ENCODE measurements around the gene REXO4. TPM values are rescaled to one million over a fixed set of nuclear protein-coding genes. Genes with fewer than 3 reads are reported as not detected.

The REXO4 gene
- total and polyA plus RNA-seq, 2 of the 13 experiments (the other 11 are each of a cell fraction or from before 2014, with no cell fraction given), result 18.5 to 30.4 TPM

GRCh38 chr9:133427658-133428348 lies 10.0 kb upstream of the REXO4 start:
- POLR2A ChIA-PET, result interaction anchor here (0.8 to 1.8 kb wide), 2 partner anchors 31 to 310 kb away, joined by 3 to 9 read pairs; partner anchors contain the start of genes CACFD1 and SARDH
- H3K4me2 ChIP-seq (ENCODE audit: low read depth, low read length), result peak overlapping the region; percentile 83
- H3K9me3 ChIP-seq (ENCODE audit: low read length), result no peaks in the 10 kb centered on the region
- H3K4me1 ChIP-seq (ENCODE audit: insufficient read depth, low read length), result peaks cover 39% of the 10 kb centered on the region
- CTCF ChIA-PET (ENCODE audit: low intra/inter-chr PET ratio, low total read pairs), result interaction anchor here (0.9 kb wide), 1 partner anchor 59 kb away, joined by 3 read pairs; no protein-coding TSS in a partner anchor
- H3K9ac ChIP-seq (ENCODE audit: insufficient read depth, low read depth, low read length), result 0 out of 2 replicates have a peak overlapping the region, but pooled peaks have one; percentile 13
- H4K20me1 ChIP-seq (ENCODE audit: insufficient read depth, low read length), result no peaks in the 10 kb centered on the region
- H3K36me3 ChIP-seq (replicated peaks in 1 of 2; ENCODE audit: control insufficient read depth in 1 of 2, insufficient read depth in 2 of 2, low read length in 2 of 2), result no peaks in the 10 kb centered on the region
- H2AFZ ChIP-seq (ENCODE audit: low read length), result no peak overlapping the region
- H3K27ac ChIP-seq (ENCODE audit: extremely low read length, insufficient read depth, low read length), result peak overlapping the region; percentile 64
- H3K27me3 ChIP-seq (ENCODE audit: control insufficient read depth in 1 of 2, insufficient read depth in 2 of 2, low read length in 2 of 2), result no peaks in the 10 kb centered on the region; a peak in 1 of 5 replicates
- WGBS (ENCODE audit: low lambda C conversion rate), result 10% methylated on average over 7 of the region's 10 CpGs
- H3K79me2 ChIP-seq (ENCODE audit: insufficient read depth, low read length), result no peaks in the 10 kb centered on the region
- BruUV-seq (replicated peaks), result no TSS peak
- DNase-seq (ENCODE audit: low spot score) (peak; percentile 62), ATAC-seq (peak; percentile 44), FAIRE-seq (peak; percentile 86)
- H3K4me3 ChIP-seq (replicated peaks in 1 of 3; ENCODE audit: insufficient read depth in 1 of 3, low read depth in 2 of 3, low read length in 3 of 3), result peak overlapping the region; percentile 11 to 60 (median 48); a peak in 4 of 6 replicates
- in situ Hi-C loops (cut with HindIII; ENCODE audit: extremely low pct_ligation_motif_present, low pct_unique_long_range_greater_than_20kb) (no loop called here), intact Hi-C loops (cut with micrococcal nuclease; ENCODE audit: unreplicated experiment) (no loop called here)
- TF ChIP-seq AKNA (CRISPR knock-in tag; IDR thresholded peaks at IDR 0.05; ENCODE audit: borderline replicate concordance) (no peak), TIGD3 (CRISPR knock-in tag; IDR thresholded peaks at IDR 0.05; ENCODE audit: borderline replicate concordance) (no peak), ZNF788 (CRISPR knock-in tag; IDR thresholded peaks at IDR 0.05; ENCODE audit: borderline replicate concordance) (peak; percentile 39; the same call in 1 of the 2 replicates), TRIM22 (IDR thresholded peaks at IDR 0.05) (no peak), MYC (CRISPR knock-in tag; IDR thresholded peaks at IDR 0.05; ENCODE audit: borderline replicate concordance) (peak; percentile 46; the same call in 1 of the 2 replicates), KLF12 (CRISPR knock-in tag; IDR thresholded peaks at IDR 0.05; ENCODE audit: borderline replicate concordance) (no peak), ZNF143 (CRISPR knock-in tag; IDR thresholded peaks at IDR 0.05) (no peak), ARID5B (CRISPR knock-in tag; IDR thresholded peaks at IDR 0.05) (peak; percentile 40; the same call in 1 of the 2 replicates)
